ENCODE results near the gene TASL. TPM values are rescaled to one million over a fixed set of nuclear protein-coding genes. Genes with fewer than 3 reads are reported as not detected.

TASL gene
- total and polyA plus RNA-seq, 2 of the 8 experiments (the other 6 are each of a cell fraction or from before 2014, with no cell fraction given), result not detected

- Histone ChIP-seq H2BK5ac (ENCODE audit: low read depth, low read length) (no peak overlapping the region), H3K27me3 (replicated peaks in 1 of 4; ENCODE audit: control insufficient read depth in 3 of 4, extremely low read depth in 1 of 4, insufficient read depth in 3 of 4, low read length in 3 of 4) (no peaks in the 10 kb centered on the region), H3K27ac (ENCODE audit: low read depth, low read length) (no peak overlapping the region), H3K9ac (replicated peaks in 1 of 4; ENCODE audit: extremely low read depth in 1 of 4, low read depth in 3 of 4, low read length in 3 of 4) (no peak overlapping the region), H4K5ac (ENCODE audit: insufficient read length, low read depth, low read length) (no peak overlapping the region), H2BK12ac (ENCODE audit: low read depth, low read length) (no peak overlapping the region), H3K14ac (ENCODE audit: insufficient read length) (no peak overlapping the region), H3K18ac (ENCODE audit: extremely low read depth, low read length) (no peak overlapping the region), H2AFZ (ENCODE audit: low read length) (no peak overlapping the region), H2BK20ac (ENCODE audit: low read length) (no peak overlapping the region), H3K79me1 (ENCODE audit: low read depth, low read length) (no peaks in the 10 kb centered on the region), H2AK5ac (ENCODE audit: low read depth, low read length) (no peak overlapping the region), H4K91ac (replicated peaks; ENCODE audit: insufficient read length, low read length) (no peak overlapping the region), H3K36me3 (ENCODE audit: control insufficient read depth in 2 of 4, insufficient read depth in 4 of 4, low read length in 3 of 4) (no peaks in the 10 kb centered on the region), H3K4me2 (ENCODE audit: insufficient read depth in 1 of 2, low read depth in 2 of 2, low read length in 2 of 2) (no peak overlapping the region), H3K4me1 (replicated peaks in 1 of 4; ENCODE audit: control insufficient read depth in 3 of 4, insufficient read depth in 4 of 4, low read length in 3 of 4) (no peaks in the 10 kb centered on the region), H3K56ac (replicated peaks; ENCODE audit: insufficient read length, low read depth, low read length) (no peak overlapping the region), H3K4ac (replicated peaks; ENCODE audit: insufficient read length, low read depth, low read length) (no peak overlapping the region), H3K23ac (ENCODE audit: insufficient read length) (no peak overlapping the region), H4K20me1 (replicated peaks in 1 of 2; ENCODE audit: control insufficient read depth in 1 of 2, insufficient read depth in 2 of 2, low read length in 2 of 2) (no peaks in the 10 kb centered on the region), H4K8ac (ENCODE audit: extremely low read depth, insufficient read depth, low read length) (no peak overlapping the region), H3K23me2 (ENCODE audit: low read depth, low read length) (no peaks in the 10 kb centered on the region), H3K4me3 (ENCODE audit: extremely low read depth in 1 of 4, insufficient read depth in 2 of 4, low read depth in 3 of 4, low read length in 4 of 4) (no peak overlapping the region), H2BK120ac (replicated peaks; ENCODE audit: low read depth, low read length) (no peak overlapping the region), H3K79me2 (ENCODE audit: control insufficient read depth in 1 of 2, insufficient read depth in 2 of 2, low read length in 2 of 2) (no peaks in the 10 kb centered on the region), H3K9me3 (ENCODE audit: insufficient read depth in 2 of 2, low read depth in 1 of 2, low read length in 1 of 2) (peaks cover 0 to 5% of the 10 kb centered on the region in 2 experiments; a peak in 1 of 4 replicates), H2BK15ac (ENCODE audit: low read length) (no peak overlapping the region)
- POLR2A ChIA-PET (ENCODE audit: partially characterized antibody), result no interaction called here
- FAIRE-seq (no peak), DNase-seq (ENCODE audit: low read depth in 1 of 2, low spot score in 2 of 2) (no peak)
- CTCF ChIA-PET (ENCODE audit: partially characterized antibody), result interaction anchor here (1.9 kb wide), 1 partner anchor 15 kb away, joined by 6 read pairs; no protein-coding TSS in a partner anchor
- no peak for TF ChIP-seq ATF2 (IDR thresholded peaks at IDR 0.05; ENCODE audit: low read length)
- TF ChIP-seq GTF2F1 (IDR thresholded peaks at IDR 0.05; ENCODE audit: borderline replicate concordance, low read depth, low read length), result no peak
- TF ChIP-seq SIX5 (IDR thresholded peaks at IDR 0.05; ENCODE audit: low read depth, low read length), result no peak
- TF ChIP-seq SP2 (IDR thresholded peaks at IDR 0.05; ENCODE audit: low read length), result no peak
- TF ChIP-seq GABPA (IDR thresholded peaks at IDR 0.05; ENCODE audit: borderline replicate concordance, insufficient read depth, low read length), result no peak
- no peak for TF ChIP-seq PHF8 (conservative IDR thresholded peaks at IDR 0.05; ENCODE audit: low read depth, low read length)
- TF ChIP-seq BCL11A (IDR thresholded peaks at IDR 0.05; ENCODE audit: low read depth in 2 of 2, low read length in 2 of 2), result no peak
- TF ChIP-seq JUND (IDR thresholded peaks at IDR 0.05; ENCODE audit: low read length), result no peak
- no peak for TF ChIP-seq CTBP2 (IDR thresholded peaks at IDR 0.05; ENCODE audit: borderline replicate concordance, insufficient read depth, insufficient read length, low read length)
- TF ChIP-seq CBX8 (IDR thresholded peaks at IDR 0.05; ENCODE audit: borderline replicate concordance, low read depth, low read length), result no peak
- TF ChIP-seq RNF2 (IDR thresholded peaks at IDR 0.05; ENCODE audit: borderline replicate concordance, low read depth, low read length, missing control alignments, poor library complexity, severe bottlenecking), result no peak
- 87% methylated on average over 3 of the region's 3 CpGs; no CpG with 5 or more reads in 1 of the 2 experiments for WGBS, 2 experiments (ENCODE audit: extremely low coverage in 1 of 2, insufficient coverage in 1 of 2, insufficient read length in 1 of 2, insufficient replicate concordance in 2 of 2, low coverage in 1 of 2, low lambda C conversion rate in 2 of 2, missing lambda C conversion rate in 1 of 2)
These were observed 42.6 kb upstream of the TASL start for GRCh38 chrX:30620125-30620524.
